ENCODE data around the gene B3GLCT. TPM values are rescaled to one million over a fixed set of nuclear protein-coding genes. Genes with fewer than 3 reads are reported as not detected.

The B3GLCT gene
- total RNA-seq, 1 experiment from 2014 or later: 1.1 TPM

GRCh38 chr13:31352467-31352866 is 152.7 kb downstream of the B3GLCT start:
- 0 out of 2 replicates have a peak, but pooled peaks cover 3% of the 10 kb centered on the region for H3K9me3 ChIP-seq (ENCODE audit: low read length)
- H3K4me3 ChIP-seq (ENCODE audit: low read length): no peak overlapping the region
- no peaks in the 10 kb centered on the region for H3K4me1 ChIP-seq (ENCODE audit: low read length)
- H3K27ac ChIP-seq (ENCODE audit: low read length): no peak overlapping the region
- DNase-seq: no peak
- no peaks in the 10 kb centered on the region for H3K27me3 ChIP-seq (ENCODE audit: low read length)
- H3K79me2 ChIP-seq (ENCODE audit: low read length): no peaks in the 10 kb centered on the region
- H3K36me3 ChIP-seq (ENCODE audit: insufficient read depth, low read length): no peaks in the 10 kb centered on the region
- H3K4me2 ChIP-seq (ENCODE audit: low read depth, low read length, poor library complexity, severe bottlenecking): no peak overlapping the region
- H2AFZ ChIP-seq (ENCODE audit: low read length): no peak overlapping the region
- H3K9ac ChIP-seq (ENCODE audit: low read length): no peak overlapping the region
- no peaks in the 10 kb centered on the region for H4K20me1 ChIP-seq (ENCODE audit: insufficient read depth, low read depth, low read length)
- no peaks in the 10 kb centered on the region for H3K9me2 ChIP-seq (replicated peaks; ENCODE audit: insufficient read depth, low read length)

GRCh38 chr13:31355001-31355400 is 155.2 kb downstream of the B3GLCT start:
- Histone ChIP-seq H3K9me2 (replicated peaks; ENCODE audit: insufficient read depth, low read length) (no peaks in the 10 kb centered on the region; the same call in 1 of the 2 replicates), H3K9ac (ENCODE audit: low read length) (no peak overlapping the region), H2AFZ (ENCODE audit: low read length) (no peak overlapping the region), H3K4me1 (ENCODE audit: low read length) (no peaks in the 10 kb centered on the region), H3K36me3 (ENCODE audit: insufficient read depth, low read length) (no peaks in the 10 kb centered on the region), H3K27ac (ENCODE audit: low read length) (no peak overlapping the region), H3K27me3 (ENCODE audit: low read length) (no peaks in the 10 kb centered on the region), H3K79me2 (ENCODE audit: low read length) (no peaks in the 10 kb centered on the region), H4K20me1 (ENCODE audit: insufficient read depth, low read depth, low read length) (no peaks in the 10 kb centered on the region), H3K4me2 (ENCODE audit: low read depth, low read length, poor library complexity, severe bottlenecking) (no peak overlapping the region), H3K9me3 (ENCODE audit: low read length) (0 out of 2 replicates have a peak, but pooled peaks cover 3% of the 10 kb centered on the region), H3K4me3 (ENCODE audit: low read length) (no peak overlapping the region)
- DNase-seq: no peak

GRCh38 chr13:31356991-31357390 is 157.2 kb downstream of the B3GLCT start:
- no peaks in the 10 kb centered on the region; the same call in 1 of the 2 replicates for H3K9me2 ChIP-seq (replicated peaks; ENCODE audit: insufficient read depth, low read length)
- H4K20me1 ChIP-seq (ENCODE audit: insufficient read depth, low read depth, low read length): no peaks in the 10 kb centered on the region
- DNase-seq: no peak
- H3K4me1 ChIP-seq (ENCODE audit: low read length): no peaks in the 10 kb centered on the region
- H3K9me3 ChIP-seq (ENCODE audit: low read length): 0 out of 2 replicates have a peak, but pooled peaks cover 3% of the 10 kb centered on the region
- H3K4me2 ChIP-seq (ENCODE audit: low read depth, low read length, poor library complexity, severe bottlenecking): no peak overlapping the region
- H2AFZ ChIP-seq (ENCODE audit: low read length): no peak overlapping the region
- H3K27ac ChIP-seq (ENCODE audit: low read length): no peak overlapping the region
- no peaks in the 10 kb centered on the region for H3K27me3 ChIP-seq (ENCODE audit: low read length)
- no peaks in the 10 kb centered on the region for H3K79me2 ChIP-seq (ENCODE audit: low read length)
- H3K36me3 ChIP-seq (ENCODE audit: insufficient read depth, low read length): no peaks in the 10 kb centered on the region
- no peak overlapping the region for H3K4me3 ChIP-seq (ENCODE audit: low read length)
- no peak overlapping the region for H3K9ac ChIP-seq (ENCODE audit: low read length)

- Histone ChIP-seq H3K36me3 (ENCODE audit: insufficient read depth, low read length) (no peaks in the 10 kb centered on the region), H3K9ac (ENCODE audit: low read length) (no peak overlapping the region), H3K9me2 (replicated peaks; ENCODE audit: insufficient read depth, low read length) (no peaks in the 10 kb centered on the region; the same call in 1 of the 2 replicates), H3K4me1 (ENCODE audit: low read length) (no peaks in the 10 kb centered on the region), H4K20me1 (ENCODE audit: insufficient read depth, low read depth, low read length) (no peaks in the 10 kb centered on the region), H2AFZ (ENCODE audit: low read length) (no peak overlapping the region), H3K4me2 (ENCODE audit: low read depth, low read length, poor library complexity, severe bottlenecking) (no peak overlapping the region), H3K27me3 (ENCODE audit: low read length) (no peaks in the 10 kb centered on the region), H3K79me2 (ENCODE audit: low read length) (no peaks in the 10 kb centered on the region), H3K27ac (ENCODE audit: low read length) (no peak overlapping the region), H3K4me3 (ENCODE audit: low read length) (no peak overlapping the region), H3K9me3 (ENCODE audit: low read length) (0 out of 2 replicates have a peak, but pooled peaks cover 3% of the 10 kb centered on the region)
- DNase-seq: no peak
These were observed 157.8 kb downstream of the B3GLCT start for GRCh38 chr13:31357581-31357980.

GRCh38 chr13:31361673-31362072 is 161.9 kb downstream of the B3GLCT start:
- Histone ChIP-seq H2AFZ (ENCODE audit: low read length) (no peak overlapping the region), H3K9me2 (replicated peaks; ENCODE audit: insufficient read depth, low read length) (no peaks in the 10 kb centered on the region; the same call in 1 of the 2 replicates), H3K9me3 (ENCODE audit: low read length) (no peaks in the 10 kb centered on the region)

GRCh38 chr13:31365630-31366029 is 165.9 kb downstream of the B3GLCT start:
- Histone ChIP-seq H3K9me2 (replicated peaks; ENCODE audit: insufficient read depth, low read length) (no peaks in the 10 kb centered on the region), H3K27ac (ENCODE audit: low read length) (no peak overlapping the region), H4K20me1 (ENCODE audit: insufficient read depth, low read depth, low read length) (no peaks in the 10 kb centered on the region), H3K4me3 (ENCODE audit: low read length) (no peak overlapping the region), H3K9ac (ENCODE audit: low read length) (no peak overlapping the region), H3K79me2 (ENCODE audit: low read length) (no peaks in the 10 kb centered on the region), H2AFZ (ENCODE audit: low read length) (no peak overlapping the region), H3K4me2 (ENCODE audit: low read depth, low read length, poor library complexity, severe bottlenecking) (no peak overlapping the region), H3K9me3 (ENCODE audit: low read length) (no peaks in the 10 kb centered on the region), H3K36me3 (ENCODE audit: insufficient read depth, low read length) (no peaks in the 10 kb centered on the region), H3K27me3 (ENCODE audit: low read length) (no peaks in the 10 kb centered on the region), H3K4me1 (ENCODE audit: low read length) (no peaks in the 10 kb centered on the region)
- no peak for DNase-seq

More at GRCh38 chr13:31361673-31362072, 161.9 kb downstream of the B3GLCT start:
- Histone ChIP-seq H3K4me1 (ENCODE audit: low read length) (no peaks in the 10 kb centered on the region), H3K4me2 (ENCODE audit: low read depth, low read length, poor library complexity, severe bottlenecking) (no peak overlapping the region), H3K27me3 (ENCODE audit: low read length) (no peaks in the 10 kb centered on the region), H3K4me3 (ENCODE audit: low read length) (no peak overlapping the region), H3K9ac (ENCODE audit: low read length) (no peak overlapping the region), H4K20me1 (ENCODE audit: insufficient read depth, low read depth, low read length) (no peaks in the 10 kb centered on the region), H3K36me3 (ENCODE audit: insufficient read depth, low read length) (no peaks in the 10 kb centered on the region), H3K27ac (ENCODE audit: low read length) (no peak overlapping the region), H3K79me2 (ENCODE audit: low read length) (no peaks in the 10 kb centered on the region)
- no peak for DNase-seq

- DNase-seq: no peak
- no peaks in the 10 kb centered on the region for H3K9me2 ChIP-seq (replicated peaks; ENCODE audit: insufficient read depth, low read length)
- no peaks in the 10 kb centered on the region for H3K4me1 ChIP-seq (ENCODE audit: low read length)
- no peaks in the 10 kb centered on the region for H3K36me3 ChIP-seq (ENCODE audit: insufficient read depth, low read length)
- no peak overlapping the region for H2AFZ ChIP-seq (ENCODE audit: low read length)
- H3K27me3 ChIP-seq (ENCODE audit: low read length): no peaks in the 10 kb centered on the region
- no peak overlapping the region for H3K4me2 ChIP-seq (ENCODE audit: low read depth, low read length, poor library complexity, severe bottlenecking)
- no peak overlapping the region for H3K4me3 ChIP-seq (ENCODE audit: low read length)
- no peaks in the 10 kb centered on the region for H4K20me1 ChIP-seq (ENCODE audit: insufficient read depth, low read depth, low read length)
- H3K79me2 ChIP-seq (ENCODE audit: low read length): no peaks in the 10 kb centered on the region
- H3K27ac ChIP-seq (ENCODE audit: low read length): no peak overlapping the region
- H3K9ac ChIP-seq (ENCODE audit: low read length): no peak overlapping the region
- H3K9me3 ChIP-seq (ENCODE audit: low read length): no peaks in the 10 kb centered on the region
These were observed 167.6 kb downstream of the B3GLCT start for GRCh38 chr13:31367410-31367809.

- H3K27ac ChIP-seq (ENCODE audit: low read length): no peak overlapping the region
- no peaks in the 10 kb centered on the region for H3K36me3 ChIP-seq (ENCODE audit: insufficient read depth, low read length)
These were observed 169.4 kb downstream of the B3GLCT start for GRCh38 chr13:31369213-31369612.

GRCh38 chr13:31372454-31372853 is 172.7 kb downstream of the B3GLCT start:
- H3K4me3 ChIP-seq (ENCODE audit: low read length): no peak overlapping the region
- no peaks in the 10 kb centered on the region for H4K20me1 ChIP-seq (ENCODE audit: insufficient read depth, low read depth, low read length)
- no peaks in the 10 kb centered on the region for H3K9me3 ChIP-seq (ENCODE audit: low read length)
- H3K36me3 ChIP-seq (ENCODE audit: insufficient read depth, low read length): no peaks in the 10 kb centered on the region
- H3K4me2 ChIP-seq (ENCODE audit: low read depth, low read length, poor library complexity, severe bottlenecking): no peak overlapping the region
- H3K9ac ChIP-seq (ENCODE audit: low read length): no peak overlapping the region
- no peak for DNase-seq
- H3K4me1 ChIP-seq (ENCODE audit: low read length): no peaks in the 10 kb centered on the region
- H3K9me2 ChIP-seq (replicated peaks; ENCODE audit: insufficient read depth, low read length): no peaks in the 10 kb centered on the region
- H3K27ac ChIP-seq (ENCODE audit: low read length): no peak overlapping the region
- no peaks in the 10 kb centered on the region for H3K79me2 ChIP-seq (ENCODE audit: low read length)
- no peaks in the 10 kb centered on the region for H3K27me3 ChIP-seq (ENCODE audit: low read length)
- no peak overlapping the region for H2AFZ ChIP-seq (ENCODE audit: low read length)

More at GRCh38 chr13:31369213-31369612, 169.4 kb downstream of the B3GLCT start:
- no peaks in the 10 kb centered on the region for H3K79me2 ChIP-seq (ENCODE audit: low read length)
- H2AFZ ChIP-seq (ENCODE audit: low read length): no peak overlapping the region
- H3K9me3 ChIP-seq (ENCODE audit: low read length): no peaks in the 10 kb centered on the region
- no peaks in the 10 kb centered on the region for H4K20me1 ChIP-seq (ENCODE audit: insufficient read depth, low read depth, low read length)
- no peaks in the 10 kb centered on the region for H3K9me2 ChIP-seq (replicated peaks; ENCODE audit: insufficient read depth, low read length)
- H3K4me1 ChIP-seq (ENCODE audit: low read length): no peaks in the 10 kb centered on the region
- H3K4me2 ChIP-seq (ENCODE audit: low read depth, low read length, poor library complexity, severe bottlenecking): no peak overlapping the region
- DNase-seq: no peak
- H3K27me3 ChIP-seq (ENCODE audit: low read length): no peaks in the 10 kb centered on the region
- no peak overlapping the region for H3K4me3 ChIP-seq (ENCODE audit: low read length)
- H3K9ac ChIP-seq (ENCODE audit: low read length): no peak overlapping the region
